ENCODE data around the gene MYBPH. TPM values are rescaled to one million over a fixed set of nuclear protein-coding genes. Genes with fewer than 3 reads are reported as not detected.
A peak's percentile ranks its signal among the peaks of the same experiment; 100 is the strongest.

Gene MYBPH
- total and polyA plus RNA-seq, 9 donors = 109 to 554 (median 316) TPM

GRCh38 chr1:203215573-203215972, 39.9 kb upstream of the MYBPH start:
- DNase-seq = peak; percentile 25
- Histone ChIP-seq H3K27me3 (ENCODE audit: control insufficient read depth, insufficient read depth, low read length) (peaks cover 25% of the 10 kb centered on the region), H3K4me3 (ENCODE audit: low read length) (no peak overlapping the region), H3K4me1 (ENCODE audit: control insufficient read depth, insufficient read depth, low read length) (peaks cover 30% of the 10 kb centered on the region), H3K36me3 (ENCODE audit: control insufficient read depth, insufficient read depth, low read length) (no peaks in the 10 kb centered on the region), H3K9me3 (replicated peaks; ENCODE audit: control insufficient read depth, low read depth, low read length) (no peaks in the 10 kb centered on the region), H3K27ac (ENCODE audit: low read length) (no peak overlapping the region)
- WGBS (ENCODE audit: insufficient coverage) = 38% methylated on average over 7 of the region's 9 CpGs

DNA sequence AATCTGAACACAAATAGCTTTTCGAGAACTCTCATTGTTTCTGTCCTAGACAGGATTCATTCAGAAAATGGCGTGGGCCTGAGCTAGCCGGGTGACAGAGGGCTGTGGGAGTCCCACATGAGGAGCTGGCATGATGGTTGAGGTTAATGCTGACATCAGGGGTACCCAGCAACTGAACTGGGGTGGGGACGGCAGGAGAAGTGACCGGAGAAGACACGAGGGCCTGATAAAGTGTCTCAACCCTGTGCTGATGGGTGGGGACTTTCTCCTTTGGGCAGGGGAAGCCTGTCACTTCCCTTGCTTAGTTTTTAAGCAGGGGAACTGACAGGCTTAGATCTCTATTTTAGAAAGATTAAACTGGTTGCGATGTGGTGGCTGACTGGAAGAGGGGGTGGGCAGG, 39.2 kb upstream of the MYBPH start:
- Histone ChIP-seq H3K27me3 (ENCODE audit: control insufficient read depth, insufficient read depth, low read length) (peaks cover 24% of the 10 kb centered on the region), H3K4me3 (ENCODE audit: low read length) (no peak overlapping the region), H3K9me3 (replicated peaks; ENCODE audit: control insufficient read depth, low read depth, low read length) (no peaks in the 10 kb centered on the region), H3K4me1 (ENCODE audit: control insufficient read depth, insufficient read depth, low read length) (peaks cover 30% of the 10 kb centered on the region), H3K27ac (ENCODE audit: low read length) (no peak overlapping the region), H3K36me3 (ENCODE audit: control insufficient read depth, insufficient read depth, low read length) (no peaks in the 10 kb centered on the region)
- 68% methylated on average over 7 of the region's 7 CpGs for WGBS (ENCODE audit: insufficient coverage)
- DNase-seq = no peak

DNA sequence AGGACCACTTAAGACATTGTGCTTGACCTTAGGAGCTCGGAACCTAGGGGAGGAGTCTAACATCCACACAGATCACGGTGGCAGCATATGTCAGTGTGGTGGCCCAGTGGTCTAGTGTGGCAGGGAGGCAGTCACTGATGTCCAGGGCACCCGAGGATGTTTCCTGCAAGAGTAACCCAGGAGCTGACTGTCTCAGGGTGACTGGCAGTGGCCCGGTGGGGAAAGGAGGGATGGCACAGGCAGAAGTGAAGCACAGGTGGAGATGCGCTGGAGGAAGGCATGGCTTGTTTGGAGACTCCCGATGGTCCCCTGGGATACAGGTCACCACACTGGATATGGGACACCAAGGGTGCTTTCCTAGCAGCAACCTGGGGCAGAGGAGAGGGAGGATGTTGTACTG, 37.5 kb upstream of the MYBPH start:
- Histone ChIP-seq H3K36me3 (ENCODE audit: control insufficient read depth, insufficient read depth, low read length) (no peaks in the 10 kb centered on the region), H3K27me3 (ENCODE audit: control insufficient read depth, insufficient read depth, low read length) (peaks cover 18% of the 10 kb centered on the region), H3K4me1 (ENCODE audit: control insufficient read depth, insufficient read depth, low read length) (peaks cover 30% of the 10 kb centered on the region), H3K27ac (ENCODE audit: low read length) (no peak overlapping the region), H3K4me3 (ENCODE audit: low read length) (no peak overlapping the region), H3K9me3 (replicated peaks; ENCODE audit: control insufficient read depth, low read depth, low read length) (no peaks in the 10 kb centered on the region)
- no peak for DNase-seq
- WGBS (ENCODE audit: insufficient coverage) = 81% methylated on average over 6 of the region's 6 CpGs

DNA sequence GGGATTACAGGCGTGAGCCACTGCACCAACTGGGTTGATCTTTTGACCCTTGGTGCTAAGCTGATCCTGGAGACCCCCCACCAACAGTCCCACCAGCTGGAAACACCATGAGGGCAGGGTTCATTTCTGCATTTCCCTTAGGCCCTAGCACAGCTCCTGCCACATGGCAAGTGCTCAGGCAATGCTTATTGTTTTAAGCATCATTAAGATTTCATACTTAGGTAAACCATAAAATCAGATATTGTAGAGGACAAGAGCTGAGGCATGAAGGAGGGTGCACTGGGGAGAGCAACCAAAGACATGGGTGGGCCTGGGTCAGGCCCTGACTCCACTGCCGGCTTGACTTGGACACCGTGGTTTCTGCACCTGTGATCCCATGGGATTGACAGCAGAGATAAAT, 36.2 kb upstream of the MYBPH start:
- Histone ChIP-seq H3K4me3 (ENCODE audit: low read length) (no peak overlapping the region), H3K27me3 (ENCODE audit: control insufficient read depth, insufficient read depth, low read length) (peaks cover 8% of the 10 kb centered on the region), H3K9me3 (replicated peaks; ENCODE audit: control insufficient read depth, low read depth, low read length) (no peaks in the 10 kb centered on the region), H3K36me3 (ENCODE audit: control insufficient read depth, insufficient read depth, low read length) (no peaks in the 10 kb centered on the region), H3K4me1 (ENCODE audit: control insufficient read depth, insufficient read depth, low read length) (peaks cover 32% of the 10 kb centered on the region), H3K27ac (ENCODE audit: low read length) (no peak overlapping the region)
- no peak for DNase-seq
- 60% methylated on average over 3 of the region's 3 CpGs for WGBS (ENCODE audit: insufficient coverage)

- H3K4me3 ChIP-seq (ENCODE audit: low read length) = no peak overlapping the region
- no peak overlapping the region for H3K27ac ChIP-seq (ENCODE audit: low read length)
- peaks cover 3% of the 10 kb centered on the region for H3K27me3 ChIP-seq (ENCODE audit: control insufficient read depth, insufficient read depth, low read length)
- peaks cover 31% of the 10 kb centered on the region for H3K4me1 ChIP-seq (ENCODE audit: control insufficient read depth, insufficient read depth, low read length)
- DNase-seq = no peak
- no peaks in the 10 kb centered on the region for H3K36me3 ChIP-seq (ENCODE audit: control insufficient read depth, insufficient read depth, low read length)
- no peaks in the 10 kb centered on the region for H3K9me3 ChIP-seq (replicated peaks; ENCODE audit: control insufficient read depth, low read depth, low read length)
These were observed 35.4 kb upstream of the MYBPH start for GRCh38 chr1:203210988-203211387.

DNA sequence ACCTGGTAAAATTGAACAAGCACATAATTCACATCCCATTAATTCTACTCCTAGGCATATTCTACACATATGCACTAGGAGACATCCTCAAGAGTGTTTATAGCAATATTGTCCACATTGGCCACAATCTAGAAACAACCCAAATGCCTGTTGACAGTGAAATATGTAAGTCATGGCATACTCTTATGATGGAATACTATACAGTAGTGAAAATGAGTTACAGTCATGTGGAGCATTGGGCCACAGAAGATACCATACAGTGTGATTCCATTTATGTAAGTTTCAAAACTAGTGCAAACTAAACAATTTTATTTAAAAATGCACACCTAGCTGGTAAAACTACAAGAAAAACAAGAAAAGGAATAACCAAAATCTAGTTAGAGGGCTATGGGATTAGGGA, 34.7 kb upstream of the MYBPH start:
- no peak overlapping the region for H3K27ac ChIP-seq (ENCODE audit: low read length)
- DNase-seq = no peak
- H3K27me3 ChIP-seq (ENCODE audit: control insufficient read depth, insufficient read depth, low read length) = no peaks in the 10 kb centered on the region
- H3K9me3 ChIP-seq (replicated peaks; ENCODE audit: control insufficient read depth, low read depth, low read length) = no peaks in the 10 kb centered on the region
- H3K4me1 ChIP-seq (ENCODE audit: control insufficient read depth, insufficient read depth, low read length) = peaks cover 31% of the 10 kb centered on the region
- no peaks in the 10 kb centered on the region for H3K36me3 ChIP-seq (ENCODE audit: control insufficient read depth, insufficient read depth, low read length)
- no peak overlapping the region for H3K4me3 ChIP-seq (ENCODE audit: low read length)

- Histone ChIP-seq H3K36me3 (ENCODE audit: control insufficient read depth, insufficient read depth, low read length) (no peaks in the 10 kb centered on the region), H3K27ac (ENCODE audit: low read length) (peak overlapping the region; percentile 26), H3K27me3 (ENCODE audit: control insufficient read depth, insufficient read depth, low read length) (no peaks in the 10 kb centered on the region), H3K4me1 (ENCODE audit: control insufficient read depth, insufficient read depth, low read length) (peaks cover 30% of the 10 kb centered on the region), H3K9me3 (replicated peaks; ENCODE audit: control insufficient read depth, low read depth, low read length) (no peaks in the 10 kb centered on the region), H3K4me3 (ENCODE audit: low read length) (no peak overlapping the region)
- DNase-seq = no peak
- no CpG with 5 or more reads among the region's 1 CpG for WGBS (ENCODE audit: insufficient coverage)
These were observed 32.6 kb upstream of the MYBPH start for GRCh38 chr1:203208181-203208580.

DNA sequence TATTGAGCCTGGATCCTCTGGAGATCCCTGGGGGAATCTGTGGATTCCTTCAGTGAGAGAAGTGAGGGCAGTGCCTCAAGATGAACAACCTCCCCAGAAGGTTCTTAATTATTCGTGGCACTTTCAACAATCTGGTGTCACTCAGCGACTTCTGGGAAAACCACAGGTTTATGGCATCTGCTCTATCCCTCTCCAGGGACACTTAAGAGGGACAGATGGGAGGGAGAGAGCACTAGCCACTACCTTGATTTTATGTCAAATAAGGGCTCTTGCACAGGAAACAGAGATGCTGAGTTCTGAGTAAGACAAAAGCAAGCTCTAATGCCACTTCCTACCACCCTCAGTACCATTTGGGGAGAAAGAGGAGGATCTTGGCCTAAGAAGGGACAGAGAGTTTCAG, 32.1 kb upstream of the MYBPH start:
- no CpG with 5 or more reads among the region's 2 CpGs for WGBS (ENCODE audit: insufficient coverage)
- no peak overlapping the region for H3K4me3 ChIP-seq (ENCODE audit: low read length)

DNA sequence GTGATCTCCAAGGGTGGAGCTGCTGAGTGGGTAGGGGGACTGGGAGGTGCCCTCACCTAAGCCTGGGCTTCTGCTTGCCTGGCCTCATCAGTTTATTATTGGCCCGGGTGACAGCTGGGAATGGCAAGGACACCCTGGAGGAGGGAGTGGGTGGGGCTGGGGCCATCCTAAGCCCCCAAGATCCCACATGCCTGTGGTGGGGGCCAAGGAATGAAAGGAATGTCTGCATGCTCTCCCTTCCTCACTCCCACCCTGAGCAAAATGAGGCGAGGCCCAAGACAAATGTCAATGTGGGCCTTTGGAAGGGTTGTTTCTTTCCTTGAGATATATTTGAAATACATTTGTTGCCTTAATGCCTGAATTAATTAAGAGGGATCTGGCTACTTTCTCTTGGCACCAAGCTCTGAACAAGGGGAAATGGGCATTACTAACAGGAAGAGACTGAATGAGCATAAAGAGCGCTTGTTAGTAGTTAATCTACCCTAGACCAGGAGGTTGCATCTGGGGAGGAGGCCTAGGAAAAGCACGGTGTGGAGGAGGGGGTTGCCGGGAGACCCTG, 30.6 kb upstream of the MYBPH start:
- Histone ChIP-seq H3K9me3 (replicated peaks; ENCODE audit: control insufficient read depth, low read depth, low read length) (no peaks in the 10 kb centered on the region), H3K4me1 (ENCODE audit: control insufficient read depth, insufficient read depth, low read length) (peaks cover 30% of the 10 kb centered on the region), H3K4me3 (ENCODE audit: low read length) (no peak overlapping the region), H3K27ac (ENCODE audit: low read length) (peak overlapping the region; percentile 78), H3K36me3 (ENCODE audit: control insufficient read depth, insufficient read depth, low read length) (no peaks in the 10 kb centered on the region), H3K27me3 (ENCODE audit: control insufficient read depth, insufficient read depth, low read length) (no peaks in the 10 kb centered on the region)
- 75% methylated on average over 1 of the region's 5 CpGs for WGBS (ENCODE audit: insufficient coverage)
- peak; percentile 69 for DNase-seq

More for the DNA sequence above, 32.1 kb upstream of the MYBPH start:
- H3K36me3 ChIP-seq (ENCODE audit: control insufficient read depth, insufficient read depth, low read length) = no peaks in the 10 kb centered on the region
- H3K27ac ChIP-seq (ENCODE audit: low read length) = peak overlapping the region; percentile 26
- no peaks in the 10 kb centered on the region for H3K9me3 ChIP-seq (replicated peaks; ENCODE audit: control insufficient read depth, low read depth, low read length)
- H3K4me1 ChIP-seq (ENCODE audit: control insufficient read depth, insufficient read depth, low read length) = peaks cover 30% of the 10 kb centered on the region
- no peak for DNase-seq
- H3K27me3 ChIP-seq (ENCODE audit: control insufficient read depth, insufficient read depth, low read length) = no peaks in the 10 kb centered on the region

- Histone ChIP-seq H3K27me3 (ENCODE audit: control insufficient read depth, insufficient read depth, low read length) (no peaks in the 10 kb centered on the region), H3K4me1 (ENCODE audit: control insufficient read depth, insufficient read depth, low read length) (peaks cover 37% of the 10 kb centered on the region), H3K4me3 (ENCODE audit: low read length) (no peak overlapping the region), H3K9me3 (replicated peaks; ENCODE audit: control insufficient read depth, low read depth, low read length) (no peaks in the 10 kb centered on the region), H3K36me3 (ENCODE audit: control insufficient read depth, insufficient read depth, low read length) (no peaks in the 10 kb centered on the region), H3K27ac (ENCODE audit: low read length) (no peak overlapping the region)
- no peak for DNase-seq
- WGBS (ENCODE audit: insufficient coverage) = 43% methylated on average over 1 of the region's 2 CpGs
These were observed 29.1 kb upstream of the MYBPH start for GRCh38 chr1:203204756-203205155.
